Karpas-422 (cell line): ENCODE results near the gene WDR90. TPM values are rescaled to one million over a fixed set of nuclear protein-coding genes. Genes with fewer than 3 reads are reported as not detected.

ENCODE experiments used
- DNase-seq: peaks from one replicate; pipeline ENCODE4 v3.0.0-alpha.2; 2015
- H2AFZ ChIP-seq: fragments of 200-600 bp; sonication (generic); 2 replicates; pipeline ENCODE4 v1.6.1; 2014; ENCODE audit warnings: antibody characterized with exemption, low read length, mixed read lengths
- H3K27ac ChIP-seq: fragments of 200-600 bp; sonication (generic); 2 replicates; pipeline ENCODE4 v1.5.1; 2014; ENCODE audit warnings: mild to moderate bottlenecking, low read length, moderate library complexity
- H3K27me3 ChIP-seq: fragments of 200-600 bp; sonication (generic); 2 replicates; pipeline ENCODE4 v1.6.1; 2014; ENCODE audit warnings: low read length, mixed read lengths
- H3K36me3 ChIP-seq: fragments of 200-600 bp; sonication (generic); 2 replicates; pipeline ENCODE4 v1.6.1; 2014; ENCODE audit warnings: low read length, mixed read lengths; ENCODE audit not compliant: insufficient read depth
- H3K4me1 ChIP-seq: fragments of 200-600 bp; sonication (generic); 2 replicates; pipeline ENCODE4 v1.6.1; 2014; ENCODE audit warnings: mild to moderate bottlenecking, low read length, mixed read lengths
- H3K4me2 ChIP-seq: fragments of 200-600 bp; sonication (generic); 2 replicates; pipeline ENCODE4 v1.6.1; 2014; ENCODE audit warnings: low read length, low read depth, mild to moderate bottlenecking; ENCODE audit not compliant: poor library complexity, severe bottlenecking
- H3K4me3 ChIP-seq: fragments of 200-600 bp; sonication (generic); 2 replicates; pipeline ENCODE4 v1.5.1; 2014; ENCODE audit warnings: mild to moderate bottlenecking, antibody characterized with exemption, low read length, mixed read lengths
- H3K79me2 ChIP-seq: fragments of 200-600 bp; sonication (generic); 2 replicates; pipeline ENCODE4 v1.6.1; 2014; ENCODE audit warnings: mild to moderate bottlenecking, low read length, mixed read lengths
- H3K9ac ChIP-seq: fragments of 200-600 bp; sonication (generic); 2 replicates; pipeline ENCODE4 v1.6.0; 2014; ENCODE audit warnings: low read length
- H3K9me2 ChIP-seq: fragments of 200-600 bp; sonication (generic), shearing (Covaris generic); replicated peaks from 2 replicates; pipeline ENCODE4 v1.6.0; 2014; ENCODE audit warnings: mild to moderate bottlenecking, low read length, moderate library complexity; ENCODE audit not compliant: insufficient read depth
- H3K9me3 ChIP-seq: fragments of 300-700, 200-600 bp; sonication (generic); 2 replicates; pipeline ENCODE4 v1.6.1; 2014; ENCODE audit warnings: low read length, mixed read lengths
- H4K20me1 ChIP-seq: fragments of 200-600 bp; sonication (generic); 2 replicates; pipeline ENCODE4 v1.6.1; 2014; ENCODE audit warnings: mild to moderate bottlenecking, antibody characterized with exemption, low read length, low read depth; ENCODE audit not compliant: insufficient read depth
- total RNA-seq: library from RNA; depleted of rRNA; stranded (reverse); fragments of >200 nt; shearing (Covaris generic); gene quantifications from 2 replicates; pipeline ENCODE4 v1.2.3, GENCODE V29; 2014; ENCODE audit warnings: low replicate concordance; rRNA removed

Gene WDR90
- total RNA-seq, 1 experiment from 2014 or later = 37.2 TPM

DNA sequence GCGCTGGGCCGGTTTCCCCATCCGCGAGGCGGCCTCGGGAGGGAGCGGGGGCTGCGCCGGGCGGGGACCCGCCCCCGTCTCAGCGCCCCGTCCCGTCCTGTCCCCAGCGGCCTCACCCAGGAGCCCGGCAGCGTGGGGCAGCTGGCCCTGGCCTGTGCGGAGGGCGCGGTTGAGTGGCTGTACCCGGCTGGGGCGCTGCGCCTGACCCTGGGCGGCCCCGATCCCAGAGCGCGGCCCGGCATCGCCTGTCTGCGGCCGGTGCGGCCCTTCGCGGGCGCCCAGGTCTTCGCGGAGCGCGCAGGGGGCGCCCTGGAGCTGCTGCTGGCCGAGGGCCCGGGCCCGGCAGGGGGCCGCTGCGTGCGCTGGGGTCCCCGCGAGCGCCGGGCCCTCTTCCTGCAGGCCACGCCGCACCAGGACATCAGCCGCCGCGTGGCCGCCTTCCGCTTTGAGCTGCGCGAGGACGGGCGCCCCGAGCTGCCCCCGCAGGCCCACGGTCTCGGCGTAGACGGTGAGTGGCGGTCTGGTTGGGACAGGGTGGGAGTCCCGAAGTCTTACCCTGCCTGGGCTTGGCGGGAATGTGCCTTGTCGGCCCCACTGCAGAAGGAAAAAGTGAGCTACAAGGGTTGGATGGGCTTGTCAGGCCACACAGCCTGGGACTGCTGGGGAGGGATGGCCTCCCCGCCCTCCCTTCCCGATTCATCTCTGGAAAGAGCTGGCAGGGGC, 66.5 kb downstream of the WDR90 start:
- peak; percentile 74 for DNase-seq
- Histone ChIP-seq H3K4me2 (peak overlapping the region; percentile 70), H3K27ac (peak overlapping the region; percentile 63), H3K9ac (peak overlapping the region; percentile 84), H3K27me3 (no peaks in the 10 kb centered on the region), H3K4me1 (peaks cover 52% of the 10 kb centered on the region), H3K36me3 (no peaks in the 10 kb centered on the region), H3K9me2 (no peaks in the 10 kb centered on the region), H2AFZ (no peak overlapping the region), H3K79me2 (peaks cover 7% of the 10 kb centered on the region; the same call in 1 of the 2 replicates), H3K9me3 (no peaks in the 10 kb centered on the region), H4K20me1 (peaks cover 31% of the 10 kb centered on the region), H3K4me3 (peak overlapping the region; percentile 81)

DNA sequence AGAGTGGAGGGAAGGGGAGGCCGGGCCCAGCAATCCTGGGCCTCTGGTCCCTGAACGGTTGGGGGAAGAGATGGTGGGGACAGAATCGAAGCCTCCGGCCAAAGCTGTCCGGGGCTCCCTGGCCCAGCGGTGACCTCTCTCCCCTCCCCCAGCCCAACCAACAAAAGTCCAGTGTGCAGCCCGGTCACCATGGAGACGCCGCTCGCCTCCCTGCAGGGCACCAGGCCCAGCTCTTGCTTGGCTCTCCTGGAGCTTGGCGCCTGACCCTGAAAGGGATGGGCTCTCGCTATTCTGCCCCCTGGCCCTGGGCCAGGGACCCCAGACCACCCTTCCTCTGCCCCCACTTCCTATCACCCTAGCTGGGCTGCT, 67.0 kb downstream of the WDR90 start:
- no peak for DNase-seq
- Histone ChIP-seq H2AFZ (no peak overlapping the region), H3K79me2 (peaks cover 7% of the 10 kb centered on the region; the same call in 1 of the 2 replicates), H4K20me1 (peaks cover 31% of the 10 kb centered on the region), H3K9me3 (no peaks in the 10 kb centered on the region), H3K27ac (peak overlapping the region; percentile 63), H3K4me1 (peaks cover 52% of the 10 kb centered on the region), H3K9me2 (no peaks in the 10 kb centered on the region), H3K4me3 (peak overlapping the region; percentile 81), H3K36me3 (no peaks in the 10 kb centered on the region), H3K4me2 (peak overlapping the region; percentile 70), H3K27me3 (no peaks in the 10 kb centered on the region), H3K9ac (peak overlapping the region; percentile 84)

DNA sequence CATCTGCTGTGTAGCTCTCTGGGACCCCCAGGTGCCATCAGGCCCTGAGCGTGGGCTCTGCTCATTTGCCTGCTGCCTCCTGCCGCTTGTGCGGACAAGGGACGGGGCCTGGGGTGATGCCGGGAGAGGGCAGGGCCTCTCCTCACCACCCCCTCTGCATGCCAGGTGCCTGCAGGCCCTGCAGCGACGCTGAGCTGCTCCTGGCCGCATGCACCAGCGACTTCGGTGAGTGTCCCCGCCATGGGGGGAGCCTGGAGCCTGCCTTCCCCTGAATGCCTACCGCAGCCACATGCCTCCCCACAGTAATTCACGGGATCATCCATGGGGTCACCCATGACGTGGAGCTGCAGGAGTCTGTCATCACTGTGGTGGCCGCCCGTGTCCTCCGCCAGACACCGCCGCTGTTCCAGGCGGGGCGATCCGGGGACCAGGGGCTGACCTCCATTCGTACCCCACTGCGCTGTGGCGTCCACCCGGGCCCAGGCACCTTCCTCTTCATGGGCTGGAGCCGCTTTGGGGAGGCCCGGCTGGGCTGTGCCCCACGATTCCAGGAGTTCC, 67.7 kb downstream of the WDR90 start:
- Histone ChIP-seq H3K4me1 (peaks cover 57% of the 10 kb centered on the region), H3K9me3 (no peaks in the 10 kb centered on the region), H3K79me2 (peaks cover 10% of the 10 kb centered on the region; the same call in 1 of the 2 replicates), H3K9ac (peak overlapping the region; percentile 84), H3K27ac (peak overlapping the region; percentile 63), H3K27me3 (no peaks in the 10 kb centered on the region), H3K4me2 (peak overlapping the region; percentile 70), H2AFZ (no peak overlapping the region), H4K20me1 (peaks cover 35% of the 10 kb centered on the region), H3K36me3 (no peaks in the 10 kb centered on the region), H3K4me3 (peak overlapping the region; percentile 81; the same call in 1 of the 2 replicates), H3K9me2 (no peaks in the 10 kb centered on the region)
- DNase-seq = no peak

Other genes starting within 250 kb of the WDR90 start
- gene DECR2, start 247.5 kb upstream of the WDR90 start, total RNA-seq = 5.3 and 10.4 TPM in 2 replicates
- 6.0 and 17.2 TPM in 2 replicates for gene RAB11FIP3, start 223.7 kb upstream of the WDR90 start, total RNA-seq
- gene CAPN15, start 121.7 kb upstream of the WDR90 start, total RNA-seq = 26.7 and 51.3 TPM in 2 replicates
- gene PRR35, start 89.0 kb upstream of the WDR90 start, total RNA-seq = not detected in 2 replicates
- 3.7 and 5.9 TPM in 2 replicates for gene NHLRC4, start 82.4 kb upstream of the WDR90 start, total RNA-seq
- 35.7 and 64.3 TPM in 2 replicates for gene PIGQ, start 79.4 kb upstream of the WDR90 start, total RNA-seq
- gene RAB40C, start 59.3 kb upstream of the WDR90 start, total RNA-seq = 5.9 and 11.3 TPM in 2 replicates
- 0.22 TPM in 1 of 2 replicates, not detected in the other for gene WFIKKN1, start 18.4 kb upstream of the WDR90 start, total RNA-seq
- gene METTL26, start 13.1 kb upstream of the WDR90 start, total RNA-seq = 149 and 293 TPM in 2 replicates
- gene MCRIP2, start 7.5 kb upstream of the WDR90 start, total RNA-seq = 41.7 and 137 TPM in 2 replicates
- gene RHOT2, start 18.8 kb downstream of the WDR90 start, total RNA-seq = 73.8 and 114 TPM in 2 replicates
- 3.6 and 15.2 TPM in 2 replicates for gene RHBDL1, start 26.3 kb downstream of the WDR90 start, total RNA-seq
- gene STUB1, start 31.0 kb downstream of the WDR90 start, total RNA-seq = 142 and 145 TPM in 2 replicates
- gene JMJD8, start 35.0 kb downstream of the WDR90 start, total RNA-seq = 27.6 and 28.1 TPM in 2 replicates
- 4.5 and 8.2 TPM in 2 replicates for gene WDR24, start 41.0 kb downstream of the WDR90 start, total RNA-seq
- 0.48 and 2.1 TPM in 2 replicates for gene FBXL16, start 56.4 kb downstream of the WDR90 start, total RNA-seq
- gene METRN, start 65.8 kb downstream of the WDR90 start, total RNA-seq = 25.2 and 132 TPM in 2 replicates
- gene ANTKMT, start 71.8 kb downstream of the WDR90 start, total RNA-seq = 19.8 and 53.3 TPM in 2 replicates
- gene CCDC78, start 77.1 kb downstream of the WDR90 start, total RNA-seq = 29.4 and 110 TPM in 2 replicates
- 57.4 and 159 TPM in 2 replicates for gene HAGHL, start 77.7 kb downstream of the WDR90 start, total RNA-seq
- gene CIAO3, start 91.6 kb downstream of the WDR90 start, total RNA-seq = 32.1 and 77.4 TPM in 2 replicates
- gene MSLN, start 111.4 kb downstream of the WDR90 start, total RNA-seq = 0.47 TPM in 1 of 2 replicates, not detected in the other
- 26.6 and 61.1 TPM in 2 replicates for gene RPUSD1, start 139.0 kb downstream of the WDR90 start, total RNA-seq
- gene CHTF18, start 139.3 kb downstream of the WDR90 start, total RNA-seq = 7.9 and 35.2 TPM in 2 replicates
- gene GNG13, start 151.4 kb downstream of the WDR90 start, total RNA-seq = not detected in 2 replicates